HFF-Myc (cell line): Measurements from ENCODE around the gene KIFBP.

Experiments
- DNase-seq: peaks from one replicate; pipeline ENCODE4 v3.0.0-alpha.2; 2011; ENCODE audit warnings: low read depth; ENCODE audit errors: extremely low read depth
- H3K4me3 ChIP-seq: replicated peaks from 2 replicates; pipeline ENCODE4 v1.5.1; 2011; ENCODE audit warnings: low read depth, mild to moderate bottlenecking, control low read depth, low read length
- CTCF ChIP-seq: IDR thresholded peaks from 2 replicates; pipeline ENCODE4 v1.5.1; 2012; ENCODE audit warnings: mild to moderate bottlenecking, low read depth, low read length, control low read depth; ENCODE audit errors: missing control alignments

Gene KIFBP

GRCh38 chr10:69056536-69057260, 68.1 kb downstream of the KIFBP start:
- no peak for TF ChIP-seq CTCF
- DNase-seq = no peak
- H3K4me3 ChIP-seq = no peak overlapping the region

DNA sequence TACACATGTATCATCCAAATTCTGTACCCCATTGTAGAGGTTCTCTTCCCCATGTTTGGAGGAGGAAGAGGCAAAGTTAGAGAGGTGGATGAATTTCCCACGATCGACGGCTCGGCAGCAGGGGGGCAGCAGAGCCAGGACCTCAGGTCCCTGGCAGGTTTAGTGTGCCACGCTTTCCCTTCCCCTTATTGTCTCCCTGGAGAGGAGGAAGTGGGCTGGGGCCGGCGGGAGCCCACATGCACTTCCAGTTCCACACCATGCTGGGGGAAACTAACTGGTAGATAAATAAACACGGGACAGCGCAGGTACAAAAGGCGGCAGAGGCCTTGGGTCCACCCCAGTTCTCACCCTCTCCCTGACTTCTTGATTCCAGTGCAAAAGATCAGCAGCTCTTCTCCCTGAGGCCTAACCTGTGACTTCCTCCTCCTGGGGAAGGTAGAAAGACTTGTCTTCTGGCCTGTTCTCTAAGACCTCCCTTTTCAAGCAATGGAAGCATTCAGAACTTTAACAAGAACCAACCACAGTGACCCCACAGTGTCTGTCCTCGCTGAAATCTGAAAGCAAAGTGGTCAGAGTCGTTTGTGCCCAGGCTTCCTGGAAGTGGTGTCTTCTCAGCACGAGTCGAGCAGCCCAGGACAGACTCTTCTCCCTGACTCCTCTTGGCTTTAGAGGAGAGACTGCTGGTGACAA, 68.8 kb downstream of the KIFBP start:
- no peak overlapping the region for H3K4me3 ChIP-seq
- TF ChIP-seq CTCF = no peak
- DNase-seq = no peak

- no peak overlapping the region for H3K4me3 ChIP-seq
- no peak for TF ChIP-seq CTCF
- no peak for DNase-seq
Measured at GRCh38 chr10:69057951-69058297, 69.3 kb downstream of the KIFBP start.

DNA sequence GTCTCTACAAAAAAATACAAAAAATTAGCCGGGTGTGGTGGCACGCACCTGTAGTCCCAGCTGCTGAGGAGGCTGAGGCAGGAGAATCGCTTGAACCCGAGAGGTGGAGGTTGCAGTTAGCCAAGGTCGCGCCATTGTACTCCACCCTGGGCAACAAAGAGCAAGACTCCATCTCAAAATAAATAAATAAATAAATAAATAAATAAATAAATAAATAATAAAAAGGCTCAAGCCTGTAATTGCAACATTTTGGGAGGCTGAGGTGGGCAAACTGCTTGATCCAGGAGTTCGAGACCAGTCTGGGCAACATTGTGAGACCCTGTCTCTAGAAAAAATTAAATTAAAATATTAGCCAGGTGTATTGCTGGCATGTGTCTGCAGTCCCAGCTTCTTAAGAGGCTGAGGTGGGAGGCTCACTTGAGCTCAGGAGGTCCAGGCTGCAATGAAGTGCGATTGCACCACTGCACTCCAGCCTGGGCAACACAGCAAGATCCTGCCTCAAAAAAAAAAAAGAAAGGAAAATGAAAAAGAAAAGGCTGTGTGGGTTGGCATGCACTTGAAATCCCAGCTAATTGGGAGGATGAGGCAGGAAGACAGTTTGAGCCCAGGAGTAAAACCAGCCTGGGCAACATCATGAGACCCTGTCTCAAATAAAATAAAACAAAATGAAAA, 71.7 kb downstream of the KIFBP start:
- no peak overlapping the region for H3K4me3 ChIP-seq
- TF ChIP-seq CTCF = no peak
- no peak for DNase-seq

GRCh38 chr10:69061305-69062161, 72.9 kb downstream of the KIFBP start:
- TF ChIP-seq CTCF = no peak
- H3K4me3 ChIP-seq = peak overlapping the region; percentile 11; the same call in 1 of the 2 replicates
- DNase-seq = peak; percentile 42

GRCh38 chr10:69062901-69063300, 74.3 kb downstream of the KIFBP start:
- H3K4me3 ChIP-seq = no peak overlapping the region
- TF ChIP-seq CTCF = no peak
- no peak for DNase-seq
